GM19324 (cell line): ENCODE results near the gene FUBP3.

Source experiments
- ATAC-seq: cut with Tn5 transposase; IDR thresholded peaks from one replicate; pipeline ENCODE4 v1.9.1; 2021; ENCODE audit warnings: mild to moderate bottlenecking, moderate library complexity; ENCODE audit not compliant: unreplicated experiment, low FRiP score

FUBP3 gene

GRCh38 chr9:130578865-130579737 is at the start of gene FUBP3:
FUBP3 (plus strand) TSS chr9:130579577; CDS start chr9:130579681, 104 bp downstream.
- ATAC-seq: peak; percentile 90

GRCh38 chr9:130530938-130531337 is 48.4 kb upstream of the FUBP3 start:
- ATAC-seq: no peak

GRCh38 chr9:130531670-130532069 is 47.7 kb upstream of the FUBP3 start:
- no peak for ATAC-seq

GRCh38 chr9:130532426-130533080 is 46.8 kb upstream of the FUBP3 start:
- ATAC-seq: no peak

GRCh38 chr9:130535818-130536521 is 43.4 kb upstream of the FUBP3 start:
- no peak for ATAC-seq

- ATAC-seq: no peak
Measured at GRCh38 chr9:130536701-130537107, 42.7 kb upstream of the FUBP3 start.

GRCh38 chr9:130537346-130538050 is 41.9 kb upstream of the FUBP3 start:
- ATAC-seq: no peak

GRCh38 chr9:130539420-130540223 is 39.8 kb upstream of the FUBP3 start:
- no peak for ATAC-seq

GRCh38 chr9:130541533-130541932 is 37.8 kb upstream of the FUBP3 start:
- ATAC-seq: no peak

- no peak for ATAC-seq
Measured at GRCh38 chr9:130542038-130542437, 37.3 kb upstream of the FUBP3 start.

- ATAC-seq: no peak
Measured at GRCh38 chr9:130542457-130543228, 36.7 kb upstream of the FUBP3 start.

GRCh38 chr9:130543368-130543767 is 36.0 kb upstream of the FUBP3 start:
- no peak for ATAC-seq

GRCh38 chr9:130543859-130544258 is 35.5 kb upstream of the FUBP3 start:
- no peak for ATAC-seq

- no peak for ATAC-seq
Measured at GRCh38 chr9:130544364-130544763, 35.0 kb upstream of the FUBP3 start.

GRCh38 chr9:130548103-130548502 is 31.3 kb upstream of the FUBP3 start:
- ATAC-seq: no peak

- no peak for ATAC-seq
Measured at GRCh38 chr9:130549093-130549735, 30.2 kb upstream of the FUBP3 start.

GRCh38 chr9:130554606-130555005 is 24.8 kb upstream of the FUBP3 start:
- ATAC-seq: no peak

GRCh38 chr9:130555061-130555460 is 24.3 kb upstream of the FUBP3 start:
- no peak for ATAC-seq

GRCh38 chr9:130555968-130556367 is 23.4 kb upstream of the FUBP3 start:
- no peak for ATAC-seq
